Measurements from ENCODE around the gene SEPTIN5.

SEPTIN5 gene

DNA sequence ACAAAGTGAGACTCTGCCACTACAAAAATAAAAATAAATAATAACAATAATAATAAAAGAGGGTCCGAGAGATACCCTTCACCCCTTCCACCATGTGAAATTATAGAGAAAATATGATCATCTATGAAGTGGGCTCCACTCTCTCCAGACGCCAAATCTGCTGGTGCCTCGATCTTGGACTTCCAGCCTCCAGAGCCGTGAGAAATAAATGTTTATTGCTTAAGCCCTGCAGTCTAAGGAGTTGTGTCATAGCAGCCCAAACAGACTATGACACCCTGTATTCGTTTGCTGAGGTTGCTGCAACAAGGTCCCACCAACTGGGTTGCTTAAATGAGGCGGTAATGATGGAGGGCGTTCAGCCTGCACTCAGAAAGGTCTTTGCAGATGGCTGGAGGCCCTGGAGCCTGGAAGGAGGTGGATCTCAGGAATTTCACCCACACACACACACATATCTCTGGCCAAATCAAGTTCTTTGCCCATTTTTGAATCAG is 7.6 kb upstream of the SEPTIN5 start:
- DNase-seq = no peak

DNA sequence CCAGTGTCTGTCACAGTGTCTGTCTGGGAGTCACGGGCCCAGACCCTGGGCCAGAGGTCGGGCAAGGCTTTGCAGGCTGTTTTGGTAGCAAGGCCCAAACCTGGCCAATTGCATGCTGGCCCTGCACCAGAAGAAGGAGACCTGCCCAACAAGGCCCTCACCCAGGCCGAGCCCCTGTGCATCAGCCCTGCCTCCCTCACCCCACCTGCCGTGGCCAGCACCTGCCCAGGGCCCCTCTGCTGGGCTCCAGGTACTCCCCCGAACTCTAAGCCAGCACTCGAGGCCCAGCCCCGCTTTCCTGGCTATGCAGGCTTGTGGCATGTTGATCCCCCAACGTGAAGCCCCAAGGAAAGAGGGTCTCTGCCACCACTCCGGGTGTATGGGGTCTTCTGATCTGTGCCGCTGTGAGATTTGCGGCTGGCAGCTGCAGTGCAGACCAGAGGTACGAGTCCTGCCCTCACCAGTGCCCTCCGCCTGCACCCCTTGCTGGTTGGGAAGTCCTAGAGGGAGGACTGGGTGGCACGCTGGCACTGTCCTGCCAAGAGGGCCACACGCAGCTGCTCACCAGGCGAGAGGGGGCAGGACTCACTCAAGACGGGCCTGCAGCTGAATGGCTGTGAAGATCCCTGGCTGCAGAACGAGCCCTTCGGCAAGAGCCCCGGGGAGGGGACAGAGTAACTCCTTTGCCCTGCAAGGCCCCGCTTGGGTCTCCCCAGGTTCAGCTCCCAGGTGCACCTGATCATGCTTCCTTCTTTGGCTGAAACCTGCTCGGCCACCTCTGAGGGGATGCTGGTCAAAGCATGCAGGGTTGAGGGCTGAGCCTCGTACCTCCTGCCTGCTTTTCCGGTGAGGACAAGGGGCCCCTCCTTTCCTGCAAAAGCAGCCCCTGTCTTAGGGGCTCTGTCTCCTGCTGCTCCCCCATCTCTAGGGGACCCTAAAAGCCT is 6.7 kb upstream of the SEPTIN5 start:
- no peak for DNase-seq

DNA sequence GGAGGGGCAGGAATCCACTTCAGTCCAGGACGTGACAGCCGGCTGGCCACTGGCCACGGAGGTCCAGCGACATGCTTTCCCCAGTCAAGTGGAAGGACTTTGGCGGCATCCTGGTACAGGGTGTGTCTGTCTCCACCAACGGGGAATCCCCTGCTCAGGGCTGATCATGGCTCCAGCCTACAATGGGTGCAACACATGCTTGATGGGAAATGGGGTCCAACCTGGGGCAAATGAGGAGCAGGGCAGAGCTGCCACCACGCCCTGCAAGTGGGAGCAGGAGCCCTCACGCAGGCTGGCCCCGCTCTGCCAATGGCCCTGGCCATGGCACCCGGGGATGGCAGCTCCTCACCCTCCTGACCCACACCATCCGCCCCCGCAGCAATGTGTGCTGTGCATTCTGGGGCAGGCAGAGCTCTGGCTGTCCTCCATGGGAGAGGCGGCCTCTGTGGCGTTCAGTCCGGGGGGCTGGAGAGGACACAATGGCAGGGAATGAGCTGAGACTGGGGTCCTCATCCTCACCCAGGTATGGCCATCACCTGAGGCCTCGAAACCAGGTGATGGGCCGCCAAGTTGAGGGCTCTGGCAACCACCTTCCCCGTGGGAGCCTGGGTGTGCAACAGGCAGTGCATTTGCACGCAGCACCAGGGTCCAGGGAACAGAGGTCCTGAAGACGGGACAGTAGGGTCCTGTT is 5.8 kb upstream of the SEPTIN5 start:
- DNase-seq = no peak

DNA sequence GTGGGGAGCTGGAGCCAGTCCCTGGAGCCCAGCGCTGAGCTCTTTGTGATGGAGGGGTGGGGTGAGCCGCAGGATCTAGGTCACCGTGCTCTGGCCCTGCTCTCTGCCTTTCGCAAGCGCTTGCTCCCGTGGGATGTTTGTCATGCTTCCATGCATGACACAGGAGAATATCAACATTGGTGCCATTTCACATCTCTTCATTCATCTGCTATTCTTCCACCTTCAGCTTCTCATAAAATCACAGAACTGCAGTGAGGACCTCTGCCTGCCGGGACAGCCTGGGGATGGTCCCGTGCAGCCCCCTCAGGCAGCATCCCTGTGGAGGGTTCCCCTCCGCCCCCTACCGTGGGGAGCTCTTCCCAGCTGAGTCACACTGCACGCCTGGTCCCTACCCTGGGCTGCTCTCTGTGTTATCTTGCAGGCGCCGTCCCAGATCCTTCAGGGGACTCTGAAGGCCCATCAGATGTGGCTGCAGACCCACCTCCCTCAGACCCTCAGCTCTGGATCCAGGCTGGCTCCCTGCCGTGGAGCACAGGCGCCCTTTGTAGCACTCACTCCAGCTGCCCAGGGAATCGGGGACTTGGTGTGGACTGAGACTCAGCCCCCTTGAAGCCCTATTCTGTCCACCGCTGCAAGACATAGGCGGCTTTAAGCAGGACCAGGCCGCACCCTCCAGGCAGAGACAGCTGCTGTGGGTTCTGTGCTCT is 5.1 kb upstream of the SEPTIN5 start:
- no peak for DNase-seq

DNA sequence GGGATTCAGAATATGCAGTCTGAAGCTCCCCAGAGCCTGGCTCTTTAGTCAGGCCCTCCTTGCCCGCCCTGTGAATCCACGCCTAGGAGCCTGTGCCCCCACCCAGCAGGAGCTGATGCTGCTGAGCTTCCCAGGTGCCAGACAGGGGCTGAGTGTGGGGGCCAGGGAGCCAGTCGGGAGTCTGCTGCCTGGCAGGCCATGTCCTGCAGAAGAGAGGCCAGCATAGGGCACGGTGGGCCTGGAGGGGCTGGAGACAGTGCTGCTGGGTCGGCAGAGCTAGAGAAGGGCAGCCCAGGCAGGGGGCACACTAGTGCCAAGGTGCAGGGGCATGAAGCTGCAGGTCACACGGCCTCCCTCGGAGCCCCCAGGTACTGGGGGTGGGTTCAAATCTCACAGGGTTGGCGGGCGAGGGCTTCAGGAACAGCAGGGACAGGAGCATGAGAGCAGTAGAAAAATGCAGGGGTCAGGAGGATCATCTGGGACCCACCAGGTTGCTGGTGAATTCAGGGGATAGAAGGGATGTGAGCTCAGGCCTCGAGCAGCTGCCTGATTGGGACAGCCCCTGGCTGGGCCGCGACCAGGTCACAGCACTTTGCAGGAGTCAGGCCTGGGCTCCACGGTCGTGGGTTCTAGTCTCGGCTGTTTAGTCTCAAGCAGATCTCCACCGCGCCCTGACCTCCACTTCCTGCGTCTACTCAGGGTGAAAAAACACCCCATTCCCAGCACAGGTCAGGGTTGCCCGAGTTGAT is 4.1 kb upstream of the SEPTIN5 start:
- no peak for DNase-seq

DNA sequence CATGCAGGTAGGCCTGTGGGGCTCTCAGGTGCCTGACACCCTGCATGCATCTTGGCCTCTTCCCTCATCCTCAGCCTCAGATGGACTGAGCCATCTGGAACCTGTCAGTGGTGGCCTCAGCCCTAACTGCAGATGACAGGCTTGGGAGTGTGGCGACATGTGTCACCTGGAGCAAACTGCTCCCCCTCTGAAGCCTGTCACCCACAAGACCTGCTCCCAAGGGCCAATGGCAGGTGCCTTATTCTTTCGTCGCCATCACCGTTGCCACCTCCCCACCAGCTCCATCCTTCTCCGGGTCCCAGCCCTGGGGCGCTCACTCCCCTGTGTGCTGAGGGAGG is 3.6 kb upstream of the SEPTIN5 start:
- DNase-seq = no peak

DNA sequence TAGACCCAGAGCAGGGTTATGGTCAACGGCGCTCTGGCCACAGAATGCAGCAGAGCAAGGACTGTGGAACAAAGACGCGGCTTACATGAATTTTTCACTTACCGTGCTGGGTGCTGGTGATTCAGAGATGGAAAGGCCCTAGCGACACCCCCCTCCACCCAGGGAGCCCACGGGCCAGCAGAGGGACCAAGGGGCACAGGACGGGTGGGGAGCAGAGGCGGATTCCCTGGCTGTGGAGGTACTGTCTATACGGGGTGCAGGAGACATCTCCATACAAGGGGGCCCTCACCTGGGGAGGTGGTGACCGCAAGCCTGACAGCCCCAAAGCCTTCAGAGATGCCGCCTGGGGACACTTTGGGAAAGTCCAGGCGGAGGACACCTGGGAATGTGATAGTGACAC is 1.1 kb upstream of the SEPTIN5 start:
- DNase-seq = no peak

DNA sequence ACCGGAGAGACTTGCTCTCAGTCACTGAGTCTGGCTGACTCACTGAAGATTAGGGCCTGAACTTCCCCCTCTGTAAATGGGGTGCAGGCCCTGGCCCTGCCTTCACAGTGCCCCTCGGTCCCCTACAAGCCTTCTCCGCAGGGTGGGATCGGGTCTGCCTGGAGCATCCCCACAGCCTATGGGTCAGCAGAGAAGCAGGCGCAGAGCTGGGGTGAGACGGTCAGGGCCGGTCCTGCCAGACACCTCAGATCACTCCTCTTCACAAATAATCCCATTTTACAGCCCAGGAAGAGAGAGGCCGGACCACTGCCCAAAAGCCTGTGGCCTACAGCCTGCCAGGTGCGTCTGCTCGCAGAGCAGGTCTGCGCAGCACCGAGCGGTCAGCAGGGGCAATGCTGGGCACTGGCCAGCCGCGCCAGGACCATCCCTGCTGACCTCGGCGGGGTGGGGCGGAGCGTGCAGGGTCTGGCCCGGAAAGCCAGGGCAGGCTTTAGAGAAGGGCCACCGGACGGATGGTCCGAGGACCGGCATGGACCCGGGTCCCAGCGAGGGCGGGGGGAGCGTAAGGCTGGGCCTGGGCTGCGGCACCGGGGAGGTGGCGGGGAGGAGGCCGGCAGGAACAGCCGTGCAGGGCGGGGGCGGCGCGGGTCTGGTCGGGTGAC is 522 bp upstream of the SEPTIN5 start:
- DNase-seq = no peak

DNA sequence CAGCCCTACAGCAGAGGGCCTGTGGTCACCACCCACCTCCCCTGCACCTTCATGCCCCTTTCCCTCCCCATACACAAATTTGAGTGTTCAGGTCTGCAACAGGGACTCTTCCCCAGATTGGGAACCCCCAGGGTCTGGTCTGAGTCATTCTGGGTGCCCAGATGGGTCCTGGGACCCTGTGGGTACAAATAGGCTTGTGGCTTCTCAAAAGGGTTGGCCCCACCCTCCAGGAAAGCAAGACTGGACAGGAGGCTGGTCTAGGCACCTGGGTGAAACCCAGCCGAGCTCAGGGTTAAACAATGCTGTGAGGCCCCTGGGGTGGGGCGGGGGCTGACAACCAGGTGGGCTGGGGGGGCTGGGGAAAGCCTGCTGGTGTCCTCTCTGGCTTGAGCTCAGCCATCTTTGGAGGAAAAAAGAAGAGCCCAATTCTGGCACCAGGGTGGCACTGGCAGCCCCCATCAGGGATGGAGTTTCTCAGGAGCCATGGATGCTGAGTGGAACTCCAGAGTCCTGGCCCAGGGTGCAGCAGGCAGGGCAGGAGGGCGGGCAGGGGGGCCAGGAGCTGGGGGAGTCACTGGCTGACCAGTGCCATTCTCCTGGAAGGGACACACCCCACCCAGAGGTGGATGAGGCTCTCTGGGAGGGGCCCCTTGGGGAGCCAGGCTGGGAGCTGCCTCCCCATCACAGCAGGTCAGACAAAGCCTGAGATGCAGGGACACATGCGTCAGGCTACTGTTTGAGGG is 1.1 kb downstream of the SEPTIN5 start:
- DNase-seq = no peak

DNA sequence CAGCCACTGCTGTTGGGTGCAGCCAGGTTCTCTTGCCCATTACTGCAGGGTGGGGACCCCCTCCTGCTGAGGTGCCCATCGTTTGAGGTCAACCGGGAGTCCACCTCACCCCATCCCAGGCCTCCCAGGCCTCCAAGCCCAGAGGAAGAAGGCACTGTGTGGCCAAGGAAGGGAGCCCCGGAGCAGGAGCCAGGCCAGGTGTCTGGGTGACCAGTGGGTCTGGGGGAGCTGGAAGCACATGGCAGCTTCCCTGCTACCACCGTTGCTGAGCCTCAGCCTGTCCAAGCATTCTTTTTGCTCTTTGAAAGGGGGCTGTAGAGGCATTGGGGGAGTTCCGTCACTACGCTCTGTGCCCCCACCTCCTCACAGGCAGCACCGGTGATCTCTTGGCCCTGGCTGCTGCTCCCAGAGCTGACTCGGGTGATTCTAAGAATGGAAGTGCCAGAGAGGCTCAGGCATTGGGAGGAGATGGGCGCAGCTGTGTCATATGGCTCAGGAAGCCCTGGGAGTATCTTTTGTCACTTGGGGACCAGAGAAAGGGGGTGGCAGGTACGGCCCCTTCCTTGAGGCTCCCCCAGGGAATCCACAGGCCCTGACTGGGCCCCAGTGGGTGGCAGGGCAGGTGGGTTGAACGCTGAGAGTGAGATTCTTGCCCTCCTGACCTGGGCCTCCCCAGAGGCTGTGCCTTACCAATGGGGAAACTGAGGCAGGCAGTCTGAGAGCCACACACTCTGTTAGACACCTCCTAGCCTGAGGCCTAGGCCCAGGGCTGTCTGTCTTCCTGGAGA is 1.9 kb downstream of the SEPTIN5 start:
- DNase-seq = no peak

DNA sequence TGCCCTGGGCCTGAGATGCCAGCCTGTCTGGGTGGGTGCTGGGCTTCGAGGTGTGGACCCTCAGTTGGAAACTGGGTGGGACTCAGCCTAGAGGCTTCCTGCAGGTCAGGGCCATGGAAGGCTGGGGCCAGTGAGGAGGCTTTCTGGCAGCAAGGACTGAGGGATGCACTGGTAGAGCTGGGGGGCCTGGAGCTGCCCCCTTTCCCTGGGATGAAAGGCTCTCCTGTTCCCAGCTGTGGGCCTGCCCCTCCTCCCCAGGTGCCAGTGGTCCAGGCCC is 2.5 kb downstream of the SEPTIN5 start:
- DNase-seq = no peak

DNA sequence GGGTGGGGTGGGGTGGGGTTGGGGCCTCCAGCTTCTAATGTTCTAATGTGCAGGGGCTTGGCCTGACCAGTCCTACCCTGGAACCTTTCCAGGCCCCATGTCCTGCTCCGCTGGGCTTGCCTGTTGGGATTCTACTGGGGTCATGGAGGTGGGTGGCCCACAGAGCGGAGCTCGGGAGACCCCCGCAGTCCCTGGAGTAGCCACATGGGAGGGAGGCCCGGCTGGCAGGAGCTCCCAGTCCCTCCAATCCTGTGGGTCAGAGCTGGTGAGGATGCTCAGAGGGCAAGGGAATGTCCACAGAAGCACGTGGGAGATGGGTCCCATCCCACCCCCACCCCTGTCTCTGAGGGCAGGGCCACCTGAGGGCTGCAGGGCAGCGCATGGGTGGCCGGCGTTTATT is 2.9 kb downstream of the SEPTIN5 start:
- no peak for DNase-seq

DNA sequence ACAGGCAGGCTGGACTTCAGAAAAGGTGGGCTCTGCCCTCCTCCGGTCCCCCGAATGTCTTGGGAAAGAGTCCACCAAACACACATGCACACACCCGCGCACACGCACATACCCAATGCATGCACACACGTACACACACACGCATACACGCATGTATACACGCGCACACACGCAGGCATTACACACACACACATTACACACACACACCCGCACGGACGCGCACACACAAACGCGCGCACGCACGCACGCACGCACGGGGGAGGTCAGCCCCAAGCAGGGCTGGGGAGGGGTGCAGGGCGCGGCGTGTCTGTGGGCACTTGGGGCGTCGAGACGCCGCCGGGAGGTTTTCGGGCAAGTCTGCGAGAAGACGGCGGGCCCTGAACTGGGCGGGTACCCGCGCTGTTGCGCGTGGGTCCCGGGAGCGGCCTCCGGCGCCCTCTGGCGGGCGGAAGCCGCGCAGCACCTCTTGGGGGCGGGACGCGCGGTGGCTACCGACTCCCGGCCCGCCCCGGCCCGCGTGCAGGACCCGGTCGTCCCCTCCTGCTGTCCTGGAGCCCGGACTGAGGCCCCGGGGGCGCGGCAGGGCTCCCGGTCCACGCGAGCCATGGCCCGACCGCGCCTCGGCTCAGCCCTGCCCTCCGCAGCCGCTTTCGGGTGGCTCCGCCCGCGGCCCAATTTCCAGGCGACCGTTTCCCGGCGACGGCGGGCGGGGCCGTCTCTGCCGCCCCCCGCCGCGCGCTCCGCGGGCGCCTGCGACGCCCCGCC is 3.6 kb downstream of the SEPTIN5 start:
- no peak for DNase-seq

DNA sequence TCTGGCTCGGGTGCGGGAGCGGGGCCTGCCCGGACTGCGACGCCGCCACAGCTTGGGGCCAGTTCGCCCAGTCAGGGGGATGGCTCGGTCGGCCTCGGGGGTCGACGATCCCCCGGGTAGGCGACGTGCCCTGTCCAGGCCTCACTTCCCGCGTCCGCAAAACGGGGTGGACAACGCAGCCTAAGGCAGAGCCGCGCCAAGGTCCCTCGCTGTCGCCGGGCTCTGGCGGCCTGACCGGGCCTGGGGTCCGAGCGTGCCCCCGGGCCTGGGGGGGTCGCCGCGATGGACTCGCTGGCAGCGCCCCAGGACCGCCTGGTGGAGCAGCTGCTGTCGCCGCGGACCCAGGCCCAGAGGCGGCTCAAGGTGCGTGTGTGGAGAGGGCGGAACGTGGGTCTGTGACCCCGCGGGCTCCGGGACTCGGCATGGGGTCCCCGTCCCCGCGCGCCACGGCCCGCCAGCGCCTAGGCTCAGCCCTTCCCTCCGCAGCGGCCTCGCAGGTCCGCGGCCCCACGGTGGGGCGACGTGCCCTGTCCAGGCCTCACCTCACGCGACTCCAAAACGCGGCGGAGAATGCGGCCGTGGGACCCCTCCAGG is 4.2 kb downstream of the SEPTIN5 start:
- DNase-seq = no peak

DNA sequence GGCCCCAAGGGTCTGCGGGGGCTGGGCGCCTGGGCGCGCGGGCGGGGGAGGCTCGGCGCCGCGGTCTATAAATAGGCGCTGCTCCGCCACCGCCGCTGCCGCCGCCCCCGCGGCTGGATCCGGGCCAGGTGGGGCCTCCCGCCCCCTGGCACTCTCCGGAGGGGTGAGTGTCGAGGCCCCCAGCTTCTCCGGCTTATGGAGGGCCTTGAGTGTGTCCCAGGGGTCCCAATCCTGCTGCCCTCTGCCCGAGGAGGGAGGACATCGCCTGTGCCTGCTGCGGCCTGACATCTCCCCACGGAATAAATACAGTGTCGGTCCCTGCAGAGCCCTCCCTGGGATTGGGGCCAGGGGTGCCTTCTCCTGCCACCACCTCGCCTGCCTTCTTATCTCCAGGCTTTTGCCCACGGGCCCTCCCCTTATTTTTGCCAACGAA is 4.8 kb downstream of the SEPTIN5 start:
- DNase-seq = no peak

DNA sequence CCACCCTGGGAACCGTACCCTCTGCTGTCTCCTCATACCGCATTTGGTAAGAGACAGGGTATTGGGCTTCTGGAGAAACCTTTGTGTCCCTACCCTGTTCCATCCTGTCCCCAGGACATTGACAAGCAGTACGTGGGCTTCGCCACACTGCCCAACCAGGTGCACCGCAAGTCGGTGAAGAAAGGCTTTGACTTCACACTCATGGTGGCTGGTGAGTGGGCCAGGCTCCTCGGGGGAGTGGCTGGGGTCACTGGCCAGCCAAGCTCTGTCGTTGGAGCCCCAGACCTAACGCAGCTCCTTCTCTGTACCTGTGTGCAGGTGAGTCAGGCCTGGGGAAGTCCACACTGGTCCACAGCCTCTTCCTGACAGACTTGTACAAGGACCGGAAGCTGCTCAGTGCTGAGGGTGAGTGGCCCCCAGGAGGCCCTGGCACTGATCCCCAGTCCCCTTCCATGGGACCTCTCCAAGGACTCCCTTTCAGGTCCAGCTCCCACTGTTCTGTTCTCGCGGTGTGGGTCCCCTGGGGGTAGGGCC is 5.3 kb downstream of the SEPTIN5 start:
- DNase-seq = no peak

DNA sequence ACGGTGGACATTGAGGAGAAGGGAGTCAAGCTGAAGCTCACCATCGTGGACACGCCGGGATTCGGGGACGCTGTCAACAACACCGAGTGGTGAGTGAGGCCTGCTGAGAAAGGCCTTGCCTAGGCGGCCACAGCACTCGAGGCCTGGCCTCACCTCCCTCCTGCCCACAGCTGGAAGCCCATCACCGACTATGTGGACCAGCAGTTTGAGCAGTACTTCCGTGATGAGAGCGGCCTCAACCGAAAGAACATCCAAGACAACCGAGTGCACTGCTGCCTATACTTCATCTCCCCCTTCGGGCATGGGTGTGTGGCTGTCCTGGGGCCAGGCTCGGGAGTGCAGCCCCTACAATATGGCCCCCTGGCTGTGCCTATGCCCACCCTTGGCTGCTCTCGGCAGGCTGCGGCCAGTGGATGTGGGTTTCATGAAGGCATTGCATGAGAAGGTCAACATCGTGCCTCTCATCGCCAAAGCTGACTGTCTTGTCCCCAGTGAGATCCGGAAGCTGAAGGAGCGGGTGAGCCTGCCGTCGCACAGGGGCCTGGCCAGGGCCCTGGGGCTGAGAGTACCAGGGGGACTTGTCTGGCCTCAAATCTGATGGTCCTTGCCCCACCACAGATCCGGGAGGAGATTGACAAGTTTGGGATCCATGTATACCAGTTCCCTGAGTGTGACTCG is 6.0 kb downstream of the SEPTIN5 start:
- no peak for DNase-seq

DNA sequence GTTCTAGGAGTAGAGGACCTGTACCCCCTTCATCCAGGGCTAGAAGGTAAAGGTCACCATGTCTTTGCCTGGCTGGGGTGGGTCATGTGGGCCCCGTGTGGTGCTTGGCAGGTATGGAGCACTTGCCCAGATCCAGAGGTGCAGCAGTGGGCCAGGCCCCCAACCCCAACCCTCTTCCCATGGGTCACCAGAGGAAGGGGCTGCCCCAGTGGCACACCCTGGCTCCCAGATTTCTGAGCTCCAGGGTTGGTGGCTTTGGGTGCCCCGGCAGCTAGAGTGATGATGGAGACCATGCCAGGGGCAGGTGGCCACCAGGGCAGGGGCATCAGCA is 6.7 kb downstream of the SEPTIN5 start:
- no peak for DNase-seq

Data from NCI-H1436 treated with DMSO at 0.1 percent for 48 hours (cell line).